Spleen (tissue), 13 donors: ENCODE measurements around the gene OR6A2. TPM values are rescaled to one million over a fixed set of nuclear protein-coding genes. Genes with fewer than 3 reads are reported as not detected.

Experiments
- DNase-seq: peaks from one replicate; pipeline ENCODE4 v3.0.0-alpha.2; 2020
- H3K27ac ChIP-seq, 8 donors: fragments of 200-600 bp; sonication (generic) in 7 of 8; 1 replicate in 4 of 8; 2 replicates in 4 of 8; pipeline versions ENCODE4 v1.5.0 to v1.8.0; 2016 to 2021; ENCODE audit warnings: inconsistent platforms in 4 of 8, mild to moderate bottlenecking in 4 of 8, moderate library complexity in 1 of 8
- H3K27me3 ChIP-seq, 7 donors: fragments of 200-600 bp; sonication (generic) in 6 of 7; replicated peaks in 1 of 7; 1 replicate in 4 of 7; 2 replicates in 3 of 7; pipeline versions ENCODE4 v1.5.0 to v1.8.0; 2016 to 2021; ENCODE audit warnings: inconsistent platforms in 3 of 7, mild to moderate bottlenecking in 1 of 7
- H3K36me3 ChIP-seq, 6 donors: fragments of 200-600 bp; sonication (generic) in 5 of 6; 1 replicate in 4 of 6; 2 replicates in 2 of 6; pipeline versions ENCODE4 v1.5.0 to v1.8.0; 2016 to 2021; ENCODE audit warnings: inconsistent platforms in 2 of 6
- H3K4me1 ChIP-seq, 6 donors: fragments of 200-600 bp; sonication (generic) in 5 of 6; 1 replicate in 3 of 6; 2 replicates in 3 of 6; pipeline versions ENCODE4 v1.5.0 to v1.8.0; 2016 to 2021; ENCODE audit warnings: inconsistent platforms in 3 of 6
- H3K4me3 ChIP-seq, 8 donors: fragments of 200-600 bp; sonication (generic) in 7 of 8; 1 replicate in 4 of 8; 2 replicates in 4 of 8; pipeline versions ENCODE4 v1.5.0 to v1.8.0; 2016 to 2021; ENCODE audit warnings: inconsistent platforms in 4 of 8, mild to moderate bottlenecking in 4 of 8, moderate library complexity in 2 of 8
- H3K9me3 ChIP-seq, 8 donors: fragments of 200-600 bp; sonication (generic) in 7 of 8; 1 replicate in 4 of 8; 2 replicates in 4 of 8; pipeline versions ENCODE4 v1.5.0 to v1.8.0; 2016 to 2021; ENCODE audit warnings: inconsistent platforms in 4 of 8
- POLR2A ChIP-seq, 3 donors: fragments of 450-650 bp; IDR thresholded peaks; one replicate each; pipeline ENCODE4 v1.5.1; 2017; ENCODE audit warnings: antibody characterized with exemption in 3 of 3, mild to moderate bottlenecking in 1 of 3
- POLR2AphosphoS5 ChIP-seq, 3 donors: sonication (generic); formaldehyde crosslinking; IDR thresholded peaks; one replicate each; pipeline ENCODE4 v1.5.1; 2017; ENCODE audit warnings: antibody characterized with exemption in 3 of 3
- WGBS, 5 donors: extraction: QIAGEN DNeasy Blood & Tissue Kit in 3 of 5; methylation state at CpG; one replicate each; pipeline versions ENCODE4 v1.1.5 to v1.1.7; 2013 to 2018; 5-methylcytosine and 5-hydroxymethylcytosine counted together
- intact Hi-C: fragments of 100-400 bp; cut with DNase I; formaldehyde crosslinking; loops from one replicate; pipeline ENCODE4 v1.15.0; 2023; ENCODE audit warnings: low total_unique reads
- long read RNA-seq, 2 donors: transcript quantifications; one replicate each; lab custom pipeline, GENCODE V29; 2026
- polyA plus RNA-seq, 3 donors: library from polyadenylated mRNA; stranded (reverse); fragments of 200-250 nt; gene quantifications; one replicate each; pipeline ENCODE4 v1.2.1, GENCODE V29; 2013
- total RNA-seq, 7 donors: library from RNA; depleted of rRNA in 3 of 7; stranded (reverse); fragments of >200 nt in 3 of 7; fragmentation: NEBNext Ultra II Directional in 4 of 7; extraction: Animal tissue kit (Norgen Biotek cat#: 25700) in 4 of 7; gene quantifications; one replicate each; pipeline versions ENCODE4 v1.1.0 to v1.2.1, GENCODE V29; 2016 to 2021
- TF ChIP-seq, protein P1 (sequence below), 11 experiments: fragments of 200-600 bp in 7 of 11; fragments of 450-650 bp in 4 of 11; sonication (generic) in 4 of 11; IDR thresholded peaks in 8 of 11; conservative IDR thresholded peaks in 3 of 11; 1 replicate in 7 of 11; 2 replicates in 4 of 11; pipeline versions ENCODE4 v1.4.0 to v1.8.0; 2016 to 2021; ENCODE audit warnings: antibody characterized with exemption in 11 of 11, inconsistent platforms in 4 of 11, mild to moderate bottlenecking in 1 of 11
- donor health status: healthy with polysubstance abuse.
- donor health status: DM: no; HTN: no; CAD: no; lungs with moderate emphysema.
- donor health status: DM: no; HTN: no; CAD: no.
- donor health status: Bipolar disorder and iron deficiency.
- donor health status: healthy.
- donor health status: DM: no; HTN: no; CAD: no.
- donor health status: DM: yes; HTN: yes; CAD: no.

Gene OR6A2
- total RNA-seq = under 1 TPM; 0.07 to 0.85 (median 0.39) TPM
- polyA plus RNA-seq = not detected
- long read RNA-seq, donor 1 = 0 reads
- long read RNA-seq, donor 2 = 0 reads

DNA sequence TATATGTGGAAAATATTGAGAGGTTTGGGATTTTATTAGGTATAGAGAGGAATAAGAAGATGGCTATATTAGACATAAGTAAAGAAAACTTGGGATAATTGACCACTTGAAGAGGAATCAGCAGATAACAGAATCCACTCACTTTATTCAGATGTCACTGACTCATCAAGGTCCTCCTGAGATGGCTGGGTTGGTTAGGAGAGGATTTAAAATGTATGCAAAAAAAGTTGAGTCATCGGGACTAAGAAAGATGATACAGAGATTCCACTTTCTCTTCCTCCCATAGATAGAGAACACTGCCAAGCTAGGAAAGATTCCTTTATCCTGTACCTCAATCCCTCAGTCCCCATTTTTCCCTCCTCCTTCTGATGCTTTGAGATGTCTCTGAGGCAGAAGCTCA, at the start of gene OR6A2:
TSS of gene OR6A2 (minus strand) at position 288 of the 400 bp plus-strand sequence. CDS start 3,981 bp downstream, outside the sequence.
- Histone ChIP-seq H3K27me3 (peaks cover 0 to 3% (median 0%) of the 10 kb centered on the region in 7 donors), H3K4me1 (no peaks in the 10 kb centered on the region), H3K36me3 (no peaks in the 10 kb centered on the region), H3K9me3 (peaks cover 0 to 20% (median 12%) of the 10 kb centered on the region in 8 donors), H3K4me3 (no peak within 1 kb of the TSS), H3K27ac (no peak within 1 kb of the TSS)
- no peak for DNase-seq
- intact Hi-C loops = no loop called here
- 65 to 93% (median 83%) methylated on average over 1 of the region's 1 CpG for WGBS, 5 donors
- TF ChIP-seq POLR2AphosphoS5 (IDR thresholded peaks at IDR 0.05) = no peak
- TF ChIP-seq POLR2A (IDR thresholded peaks at IDR 0.05) = no peak
- TF ChIP-seq, protein P1, sequence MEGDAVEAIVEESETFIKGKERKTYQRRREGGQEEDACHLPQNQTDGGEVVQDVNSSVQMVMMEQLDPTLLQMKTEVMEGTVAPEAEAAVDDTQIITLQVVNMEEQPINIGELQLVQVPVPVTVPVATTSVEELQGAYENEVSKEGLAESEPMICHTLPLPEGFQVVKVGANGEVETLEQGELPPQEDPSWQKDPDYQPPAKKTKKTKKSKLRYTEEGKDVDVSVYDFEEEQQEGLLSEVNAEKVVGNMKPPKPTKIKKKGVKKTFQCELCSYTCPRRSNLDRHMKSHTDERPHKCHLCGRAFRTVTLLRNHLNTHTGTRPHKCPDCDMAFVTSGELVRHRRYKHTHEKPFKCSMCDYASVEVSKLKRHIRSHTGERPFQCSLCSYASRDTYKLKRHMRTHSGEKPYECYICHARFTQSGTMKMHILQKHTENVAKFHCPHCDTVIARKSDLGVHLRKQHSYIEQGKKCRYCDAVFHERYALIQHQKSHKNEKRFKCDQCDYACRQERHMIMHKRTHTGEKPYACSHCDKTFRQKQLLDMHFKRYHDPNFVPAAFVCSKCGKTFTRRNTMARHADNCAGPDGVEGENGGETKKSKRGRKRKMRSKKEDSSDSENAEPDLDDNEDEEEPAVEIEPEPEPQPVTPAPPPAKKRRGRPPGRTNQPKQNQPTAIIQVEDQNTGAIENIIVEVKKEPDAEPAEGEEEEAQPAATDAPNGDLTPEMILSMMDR (IDR thresholded peaks at IDR 0.05 in 8 of 11, conservative IDR thresholded peaks at IDR 0.05 in 3 of 11) = no peak

DNA sequence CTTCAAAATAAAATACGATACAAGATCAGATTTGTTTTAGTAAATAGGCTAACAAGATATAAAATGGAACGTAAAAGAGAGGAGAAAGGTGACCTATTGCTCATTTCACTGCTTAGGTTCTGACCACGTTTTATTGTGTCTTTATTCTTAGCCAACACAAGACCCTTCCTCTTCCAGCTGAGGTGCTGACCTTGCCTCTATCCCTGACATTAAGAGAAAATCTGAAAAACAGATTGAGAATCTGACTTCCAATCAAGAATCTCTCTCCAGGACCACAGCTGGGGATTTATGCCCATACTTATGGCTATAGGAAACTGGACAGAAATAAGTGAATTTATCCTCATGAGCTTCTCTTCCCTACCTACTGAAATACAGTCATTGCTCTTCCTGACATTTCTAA, 45.9 kb upstream of the OR6A2 start, which contains the start of gene OR10A5:
TSS of gene OR10A5 (plus strand) at position 301 of the 400 bp plus-strand sequence. CDS start at position 301, 0 bp downstream.
- H3K27ac ChIP-seq = no peak within 1 kb of the TSS
- intact Hi-C loops = no loop called here
- no peaks in the 10 kb centered on the region for H3K36me3 ChIP-seq
- no peak for DNase-seq
- 67 to 85% (median 77%) methylated on average over 3 of the region's 3 CpGs for WGBS, 5 donors
- peaks cover 0 to 7% (median 0%) of the 10 kb centered on the region in 8 donors for H3K9me3 ChIP-seq
- H3K4me3 ChIP-seq = no peak within 1 kb of the TSS
- TF ChIP-seq POLR2AphosphoS5 (IDR thresholded peaks at IDR 0.05) (no peak), POLR2A (IDR thresholded peaks at IDR 0.05) (no peak)
- TF ChIP-seq, protein P1 (IDR thresholded peaks at IDR 0.05 in 8 of 11, conservative IDR thresholded peaks at IDR 0.05 in 3 of 11) = no peak
- no peaks in the 10 kb centered on the region for H3K4me1 ChIP-seq
- H3K27me3 ChIP-seq = no peaks in the 10 kb centered on the region

DNA sequence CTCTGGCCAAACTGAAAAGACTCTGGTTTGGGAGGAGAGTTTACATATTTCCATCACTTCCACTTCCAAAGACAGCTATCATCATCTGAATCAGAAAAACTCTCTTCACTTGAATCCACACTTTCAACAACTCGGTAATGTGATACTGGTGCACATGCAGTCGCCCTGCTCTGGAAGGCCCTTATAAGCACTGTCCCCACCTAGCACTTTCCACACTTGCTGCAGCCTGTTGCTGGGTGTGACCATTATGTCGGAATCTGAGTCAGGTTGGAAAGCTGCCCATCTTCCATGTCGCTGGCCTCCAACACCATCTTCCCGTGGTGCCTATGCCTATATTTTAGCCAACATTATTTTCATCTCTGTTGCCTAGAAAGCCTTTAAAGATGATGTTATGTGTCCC, 44.9 kb upstream of the OR6A2 start:
- peaks cover 0 to 7% (median 0%) of the 10 kb centered on the region in 8 donors for H3K9me3 ChIP-seq
- no peak overlapping the region for H3K4me3 ChIP-seq
- no peak overlapping the region for H3K27ac ChIP-seq
- 90 to 94% (median 93%) methylated on average over 5 of the region's 5 CpGs for WGBS, 5 donors
- DNase-seq = no peak
- no peak for TF ChIP-seq POLR2A (IDR thresholded peaks at IDR 0.05)
- no peak for TF ChIP-seq POLR2AphosphoS5 (IDR thresholded peaks at IDR 0.05)
- TF ChIP-seq, protein P1 (IDR thresholded peaks at IDR 0.05 in 8 of 11, conservative IDR thresholded peaks at IDR 0.05 in 3 of 11) = no peak
- no peaks in the 10 kb centered on the region for H3K27me3 ChIP-seq
- no peaks in the 10 kb centered on the region for H3K4me1 ChIP-seq
- intact Hi-C loops = no loop called here
- no peaks in the 10 kb centered on the region for H3K36me3 ChIP-seq

DNA sequence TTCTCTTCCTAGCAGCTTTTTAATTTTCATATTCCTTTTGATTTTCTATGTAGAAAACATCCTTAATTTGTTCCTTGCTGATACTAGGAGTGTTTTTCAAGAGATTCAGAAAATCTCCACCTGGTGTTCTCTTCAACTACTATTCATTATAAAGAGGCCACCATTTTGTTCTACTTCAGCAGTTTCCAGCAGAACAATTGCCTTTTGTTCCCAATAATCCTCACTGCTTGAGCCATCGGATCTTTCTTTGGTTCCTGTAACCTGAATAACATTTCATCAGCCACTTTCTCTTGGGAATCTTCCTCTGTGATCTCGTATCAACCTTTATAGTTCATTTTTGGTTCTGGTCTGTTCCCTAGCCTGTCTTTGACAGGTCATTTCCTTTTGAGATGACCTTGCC, 44.2 kb upstream of the OR6A2 start:
- Histone ChIP-seq H3K4me1 (no peaks in the 10 kb centered on the region), H3K9me3 (peaks cover 0 to 7% (median 0%) of the 10 kb centered on the region in 8 donors), H3K27ac (no peak overlapping the region), H3K27me3 (no peaks in the 10 kb centered on the region), H3K36me3 (no peaks in the 10 kb centered on the region), H3K4me3 (no peak overlapping the region)
- TF ChIP-seq POLR2AphosphoS5 (IDR thresholded peaks at IDR 0.05) (no peak), POLR2A (IDR thresholded peaks at IDR 0.05) (no peak)
- TF ChIP-seq, protein P1 (IDR thresholded peaks at IDR 0.05 in 8 of 11, conservative IDR thresholded peaks at IDR 0.05 in 3 of 11) = no peak
- DNase-seq = no peak
- intact Hi-C loops = no loop called here
- 58 to 75% (median 64%) methylated on average over 2 of the region's 2 CpGs for WGBS, 5 donors
